IMR-90 (cell line): Measurements from ENCODE around the gene APLF. TPM values are rescaled to one million over a fixed set of nuclear protein-coding genes. Genes with fewer than 3 reads are reported as not detected.
"Not testable (repeated sequence)": the region's sequence is repeated elsewhere in the genome, so short reads cannot be mapped to it uniquely, and the experiment has no call there.

Experiments
- ATAC-seq: fragments of 200-7000 bp; cut with Tn5 transposase; 2 replicates; pipeline ENCODE4 v1.9.1; 2020; ENCODE audit warnings: low read depth, mild to moderate bottlenecking, moderate library complexity
- BruUV-seq: library from RNA; stranded (reverse); fragments of 400-500 nt; replicated peaks from 2 replicates; lab custom pipeline; 2021; lab: Mats Ljungman, UMichigan
- CTCF ChIA-PET: fragments of 300-600 bp; formaldehyde crosslinking; extraction: SDS; loops from one replicate; lab custom pipeline; 2021; ENCODE audit warnings: antibody characterized with exemption; lab: Yijun Ruan, JAX
- POLR2A ChIA-PET: fragments of 300-600 bp; sonication (Branson Sonifier 250); formaldehyde crosslinking; loops from one replicate; lab custom pipeline; 2022; ENCODE audit warnings: antibody characterized with exemption; ENCODE audit not compliant: unreplicated experiment; lab: Charles Lee
- DNase-seq: peaks from one replicate; pipeline ENCODE4 v3.0.0; 2013
- H2AFZ ChIP-seq: replicated peaks from 2 replicates; pipeline ENCODE3; 2013; ENCODE audit warnings: low read length, mild to moderate bottlenecking; ENCODE audit not compliant: poor library complexity
- H2AK5ac ChIP-seq: 2 replicates; pipeline ENCODE4 v1.6.1; 2013; ENCODE audit warnings: low read depth, low read length, inconsistent platforms
- H2AK9ac ChIP-seq: replicated peaks from 2 replicates; pipeline ENCODE3; 2013; ENCODE audit warnings: mild to moderate bottlenecking, low read depth, low read length, moderate library complexity; ENCODE audit not compliant: poor library complexity
- H2BK120ac ChIP-seq: 2 replicates; pipeline ENCODE4 v1.6.1; 2013; ENCODE audit warnings: low read depth, low read length, inconsistent platforms
- H2BK15ac ChIP-seq: 3 replicates; pipeline ENCODE4 v1.6.1; 2013; ENCODE audit warnings: low read depth, low read length, inconsistent platforms
- H2BK20ac ChIP-seq: 2 replicates; pipeline ENCODE4 v1.6.1; 2013; ENCODE audit warnings: low read depth, mild to moderate bottlenecking, inconsistent platforms, low read length, moderate library complexity
- H2BK5ac ChIP-seq: 2 replicates; pipeline ENCODE4 v1.6.1; 2013; ENCODE audit warnings: mild to moderate bottlenecking, low read depth, low read length, inconsistent platforms; ENCODE audit not compliant: poor library complexity, severe bottlenecking
- H3K14ac ChIP-seq: replicated peaks from 2 replicates; pipeline ENCODE4 v1.6.1; 2013; ENCODE audit warnings: low read depth, low read length, inconsistent platforms
- H3K18ac ChIP-seq: 2 replicates; pipeline ENCODE4 v1.6.1; 2013; ENCODE audit warnings: low read depth, low read length, control low read depth
- H3K23ac ChIP-seq: 2 replicates; pipeline ENCODE4 v1.6.1; 2013; ENCODE audit warnings: low read depth, low read length, inconsistent platforms
- H3K27ac ChIP-seq: 2 replicates; pipeline ENCODE4 v1.5.1; 2013; ENCODE audit warnings: mild to moderate bottlenecking, control low read depth, low read length; ENCODE audit not compliant: insufficient read depth
- H3K27me3 ChIP-seq: 2 replicates; pipeline ENCODE4 v1.6.1; 2013; ENCODE audit warnings: low read length; ENCODE audit not compliant: control insufficient read depth, insufficient read depth
- H3K36me3 ChIP-seq: 2 replicates; pipeline ENCODE4 v1.6.1; 2013; ENCODE audit warnings: low read length, mixed read lengths; ENCODE audit not compliant: control insufficient read depth, insufficient read depth
- H3K4ac ChIP-seq: 2 replicates; pipeline ENCODE4 v1.6.1; 2013; ENCODE audit warnings: low read depth, low read length, inconsistent platforms
- H3K4me1 ChIP-seq: 2 replicates; pipeline ENCODE4 v1.6.1; 2013; ENCODE audit warnings: low read length, mixed read lengths; ENCODE audit not compliant: control insufficient read depth, insufficient read depth
- H3K4me2 ChIP-seq: 2 replicates; pipeline ENCODE4 v1.6.1; 2013; ENCODE audit warnings: low read depth, mild to moderate bottlenecking, control low read depth, low read length, moderate library complexity
- H3K4me3 ChIP-seq: 2 replicates; pipeline ENCODE4 v1.5.1; 2013; ENCODE audit warnings: low read depth, mild to moderate bottlenecking, control low read depth, low read length, moderate library complexity; ENCODE audit not compliant: insufficient read depth
- H3K56ac ChIP-seq: 2 replicates; pipeline ENCODE4 v1.6.1; 2013; ENCODE audit warnings: low read length, inconsistent platforms; ENCODE audit not compliant: insufficient read depth; ENCODE audit errors: extremely low read depth
- H3K79me1 ChIP-seq, 2 experiments: 2 replicates each; pipeline ENCODE4 v1.6.1; 2013; ENCODE audit warnings: low read length in 2 of 2, inconsistent platforms in 1 of 2, low read depth in 1 of 2
- H3K9ac ChIP-seq: 2 replicates; pipeline ENCODE4 v1.6.1; 2013; ENCODE audit warnings: low read depth, low read length, control low read depth
- H3K9me1 ChIP-seq: 2 replicates; pipeline ENCODE4 v1.6.1; 2013; ENCODE audit warnings: low read length, inconsistent platforms; ENCODE audit not compliant: insufficient read depth
- H3K9me3 ChIP-seq: 2 replicates; pipeline ENCODE4 v1.6.1; 2013; ENCODE audit warnings: low read length; ENCODE audit not compliant: control insufficient read depth, insufficient read depth
- H4K20me1 ChIP-seq: 2 replicates; pipeline ENCODE4 v1.6.1; 2013; ENCODE audit warnings: low read length, inconsistent platforms; ENCODE audit not compliant: insufficient read depth
- H4K5ac ChIP-seq: 2 replicates; pipeline ENCODE4 v1.6.1; 2013; ENCODE audit warnings: mild to moderate bottlenecking, low read depth, low read length, control low read depth
- H4K8ac ChIP-seq, 2 experiments: 2 replicates each; pipeline ENCODE4 v1.6.1; 2013; ENCODE audit warnings: low read depth in 2 of 2, low read length in 2 of 2, control low read depth in 1 of 2, inconsistent platforms in 1 of 2
- H4K91ac ChIP-seq: 2 replicates; pipeline ENCODE4 v1.6.1; 2013; ENCODE audit warnings: low read depth, low read length, inconsistent platforms; ENCODE audit not compliant: insufficient read depth
- WGBS, 2 experiments: methylation state at CpG; one replicate each; pipeline versions ENCODE4 v1.1.5 to v1.1.7; 2013; ENCODE audit warnings: missing lambda C conversion rate in 2 of 2; ENCODE audit not compliant: insufficient read length in 1 of 2; ENCODE audit errors: extremely low coverage in 2 of 2; 5-methylcytosine and 5-hydroxymethylcytosine counted together
- dilution Hi-C: fragments of 300-500 bp; cut with HindIII; formaldehyde crosslinking; loops from one replicate; pipeline ENCODE4 v1.14.3; 2018; ENCODE audit warnings: low sequenced_read_pairs; ENCODE audit not compliant: unreplicated experiment
- in situ Hi-C: fragments of 300-500 bp; cut with MboI; formaldehyde crosslinking; loops from 3 replicates; pipeline ENCODE4 v1.14.3; 2019; ENCODE audit warnings: low sequenced_read_pairs, inconsistent platforms, mixed read lengths
- intact Hi-C: fragments of 100-400 bp; cut with micrococcal nuclease; formaldehyde crosslinking; loops from 2 replicates; pipeline ENCODE4 v1.10.0; 2022
- polyA plus RNA-seq, 3 experiments: library from polyadenylated mRNA; depleted of rRNA; stranded (reverse); fragments of >200 nt; gene quantifications; 2 replicates each; pipeline ENCODE4 v1.2.3, GENCODE V29; 2012; ENCODE audit warnings: low replicate concordance in 1 of 3
- total RNA-seq: library from RNA; depleted of rRNA; stranded (reverse); fragments of >200 nt; gene quantifications from 2 replicates; pipeline ENCODE4 v1.2.3, GENCODE V29; 2012

The APLF gene
- total and polyA plus RNA-seq, 2 of the 4 experiments (the other 2 are of a cell fraction) = 1.5 to 2.3 TPM

GRCh38 chr2:68526943-68527342 is 59.6 kb downstream of the APLF start:
- ATAC-seq, H3K4me2 ChIP-seq, H2BK20ac ChIP-seq, H2AFZ ChIP-seq, H3K4ac ChIP-seq, H3K9ac ChIP-seq, H3K23ac ChIP-seq, H2BK120ac ChIP-seq, H3K18ac ChIP-seq, BruUV-seq, H3K27me3 ChIP-seq, H3K14ac ChIP-seq, DNase-seq, H3K27ac ChIP-seq, H2AK9ac ChIP-seq, H4K8ac ChIP-seq, intact Hi-C loops, H3K36me3 ChIP-seq, dilution Hi-C loops, H4K5ac ChIP-seq, H4K20me1 ChIP-seq, H3K79me1 ChIP-seq, H2BK5ac ChIP-seq, H2AK5ac ChIP-seq, H3K56ac ChIP-seq, POLR2A ChIA-PET, H3K9me3 ChIP-seq, CTCF ChIA-PET, H3K4me1 ChIP-seq, H4K91ac ChIP-seq, H3K4me3 ChIP-seq, H3K9me1 ChIP-seq, H2BK15ac ChIP-seq, in situ Hi-C loops: not testable (repeated sequence)
- 100% methylated on average over 3 of the region's 16 CpGs; no CpG with 5 or more reads in 1 of the 2 experiments for WGBS, 2 experiments

GRCh38 chr2:68527343-68528081 is 60.1 kb downstream of the APLF start:
- H3K9ac ChIP-seq = not testable (repeated sequence)

More at GRCh38 chr2:68527343-68528081, 60.1 kb downstream of the APLF start:
- H3K56ac ChIP-seq, H2AK9ac ChIP-seq, H2BK120ac ChIP-seq, H3K36me3 ChIP-seq, in situ Hi-C loops, H4K91ac ChIP-seq, H2BK20ac ChIP-seq, H2BK5ac ChIP-seq, H3K79me1 ChIP-seq, H2AK5ac ChIP-seq, H3K4me3 ChIP-seq, dilution Hi-C loops, POLR2A ChIA-PET, DNase-seq, ATAC-seq, H4K8ac ChIP-seq, H3K23ac ChIP-seq, H3K9me1 ChIP-seq, H3K4me1 ChIP-seq, BruUV-seq, H3K27me3 ChIP-seq, intact Hi-C loops, H3K18ac ChIP-seq, H3K4me2 ChIP-seq, H2AFZ ChIP-seq, CTCF ChIA-PET, H3K4ac ChIP-seq, H3K9me3 ChIP-seq, H2BK15ac ChIP-seq, H3K14ac ChIP-seq, H3K27ac ChIP-seq, H4K20me1 ChIP-seq, H4K5ac ChIP-seq: not testable (repeated sequence)
- WGBS, 2 experiments = 100% methylated on average over 6 of the region's 38 CpGs; no CpG with 5 or more reads in 1 of the 2 experiments
